Astrocyte of the spinal cord (primary cell): ENCODE results near the gene HPCAL1.

Experiments used
- DNase-seq: peaks from one replicate; pipeline ENCODE4 v3.0.0; 2011; ENCODE audit warnings: low read depth, low spot score
- H3K4me3 ChIP-seq: 2 replicates; pipeline ENCODE4 v1.5.1; 2011; ENCODE audit warnings: low read depth, mild to moderate bottlenecking, low read length, moderate library complexity
- in situ Hi-C: cut with HindIII; loops from 2 replicates; pipeline ENCODE4 v1.10.0; 2017; ENCODE audit warnings: low sequenced_read_pairs
- TF ChIP-seq, protein P1 (sequence below): IDR thresholded peaks from 2 replicates; pipeline ENCODE4 v1.5.1; 2012; ENCODE audit warnings: low read depth, mild to moderate bottlenecking, low read length, inconsistent platforms

HPCAL1 gene

DNA sequence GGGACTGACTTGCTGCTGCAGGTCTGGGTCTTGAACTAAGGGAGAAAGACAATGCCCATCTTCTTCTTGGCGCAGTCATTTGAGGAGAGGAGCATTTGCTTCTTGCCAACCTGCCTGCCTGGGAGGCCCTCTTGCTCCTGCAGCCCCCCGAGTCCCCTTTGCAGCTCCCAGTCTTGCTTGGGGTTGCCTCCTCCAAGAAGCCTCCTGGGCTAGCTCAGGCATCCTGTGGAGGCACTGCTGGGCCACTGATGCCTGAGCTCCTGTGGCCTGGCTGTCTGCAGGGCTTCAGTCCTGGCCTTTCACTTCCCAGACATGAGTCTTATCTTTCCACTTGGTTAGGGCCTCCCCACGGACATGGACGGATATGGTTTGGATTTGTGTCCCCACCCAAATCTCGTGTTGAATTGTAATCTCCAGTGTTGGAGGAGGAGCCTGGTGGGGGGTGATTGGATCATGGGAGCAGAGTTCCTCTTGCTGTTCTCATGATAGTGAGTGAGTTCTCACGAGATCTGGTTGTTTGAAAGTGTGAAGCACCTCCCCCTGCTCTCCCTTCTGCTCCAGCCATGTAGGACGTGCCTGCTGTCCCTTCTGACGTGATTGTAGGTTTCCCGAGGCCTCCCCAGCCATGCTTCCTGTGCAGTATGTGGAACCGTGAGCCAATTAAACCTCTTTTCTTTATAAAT, 17.3 kb downstream of the HPCAL1 start:
- no peak for DNase-seq
- no peak overlapping the region for H3K4me3 ChIP-seq
- in situ Hi-C loops = no loop called here
- TF ChIP-seq, protein P1, sequence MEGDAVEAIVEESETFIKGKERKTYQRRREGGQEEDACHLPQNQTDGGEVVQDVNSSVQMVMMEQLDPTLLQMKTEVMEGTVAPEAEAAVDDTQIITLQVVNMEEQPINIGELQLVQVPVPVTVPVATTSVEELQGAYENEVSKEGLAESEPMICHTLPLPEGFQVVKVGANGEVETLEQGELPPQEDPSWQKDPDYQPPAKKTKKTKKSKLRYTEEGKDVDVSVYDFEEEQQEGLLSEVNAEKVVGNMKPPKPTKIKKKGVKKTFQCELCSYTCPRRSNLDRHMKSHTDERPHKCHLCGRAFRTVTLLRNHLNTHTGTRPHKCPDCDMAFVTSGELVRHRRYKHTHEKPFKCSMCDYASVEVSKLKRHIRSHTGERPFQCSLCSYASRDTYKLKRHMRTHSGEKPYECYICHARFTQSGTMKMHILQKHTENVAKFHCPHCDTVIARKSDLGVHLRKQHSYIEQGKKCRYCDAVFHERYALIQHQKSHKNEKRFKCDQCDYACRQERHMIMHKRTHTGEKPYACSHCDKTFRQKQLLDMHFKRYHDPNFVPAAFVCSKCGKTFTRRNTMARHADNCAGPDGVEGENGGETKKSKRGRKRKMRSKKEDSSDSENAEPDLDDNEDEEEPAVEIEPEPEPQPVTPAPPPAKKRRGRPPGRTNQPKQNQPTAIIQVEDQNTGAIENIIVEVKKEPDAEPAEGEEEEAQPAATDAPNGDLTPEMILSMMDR = no peak

DNA sequence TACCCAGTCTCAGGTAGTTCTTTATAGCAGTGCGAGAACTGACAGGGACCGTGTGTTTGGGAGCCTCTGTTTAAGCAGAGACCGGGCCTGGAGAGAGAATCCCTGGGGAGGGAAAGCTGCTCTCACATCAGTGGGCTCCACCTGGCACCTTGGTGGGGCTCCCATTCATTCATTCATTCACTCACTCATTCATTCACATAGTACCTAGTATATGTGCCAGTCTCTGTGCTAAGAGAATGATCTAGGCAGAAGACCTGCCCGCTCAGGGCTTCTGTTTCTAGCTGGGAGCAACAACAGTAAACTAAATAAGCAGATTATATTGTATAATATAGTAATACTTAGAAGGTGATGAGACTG, 17.8 kb downstream of the HPCAL1 start:
- in situ Hi-C loops = no loop called here
- no peak for DNase-seq
- TF ChIP-seq, protein P1 = no peak
- no peak overlapping the region for H3K4me3 ChIP-seq

DNA sequence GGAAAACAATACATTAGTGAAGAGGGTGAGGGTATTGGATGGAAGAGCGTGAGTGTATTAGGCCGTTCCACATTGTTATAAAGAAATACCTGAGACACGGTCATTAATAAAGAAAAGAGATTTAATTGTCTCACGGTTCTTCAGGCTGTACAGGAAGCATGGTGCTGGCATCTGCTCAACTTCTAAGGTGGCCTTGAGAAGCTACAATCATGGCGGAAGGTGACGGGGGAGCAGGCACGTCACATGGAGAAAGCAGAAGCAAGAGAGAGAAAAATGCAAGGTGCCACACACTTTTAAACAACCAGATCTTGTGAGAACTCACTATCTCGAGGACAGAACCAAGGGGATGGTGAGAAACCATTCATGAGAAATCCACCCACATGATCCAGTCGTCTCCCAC, 18.2 kb downstream of the HPCAL1 start:
- TF ChIP-seq, protein P1 = no peak
- H3K4me3 ChIP-seq = no peak overlapping the region
- in situ Hi-C loops = no loop called here
- no peak for DNase-seq

DNA sequence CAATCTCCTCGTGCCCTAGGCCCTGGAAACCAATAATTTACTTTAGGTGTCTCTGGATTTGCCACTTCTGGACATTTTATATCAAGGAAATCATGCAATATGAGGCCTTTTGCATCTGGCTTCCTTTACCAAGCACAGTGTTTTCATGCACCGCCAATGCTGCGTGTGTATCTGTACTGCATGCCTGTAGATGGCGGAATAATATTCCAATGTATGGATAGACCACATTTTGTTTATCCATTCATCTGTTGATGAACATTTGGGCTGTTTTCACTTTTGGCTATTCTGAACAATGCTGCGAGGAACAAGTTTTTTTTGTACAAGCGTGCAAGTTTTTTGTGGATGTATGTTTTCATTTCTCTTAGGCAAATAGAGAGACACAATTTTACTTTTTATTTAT, 18.9 kb downstream of the HPCAL1 start:
- no peak overlapping the region for H3K4me3 ChIP-seq
- in situ Hi-C loops = no loop called here
- no peak for DNase-seq
- TF ChIP-seq, protein P1 = no peak

DNA sequence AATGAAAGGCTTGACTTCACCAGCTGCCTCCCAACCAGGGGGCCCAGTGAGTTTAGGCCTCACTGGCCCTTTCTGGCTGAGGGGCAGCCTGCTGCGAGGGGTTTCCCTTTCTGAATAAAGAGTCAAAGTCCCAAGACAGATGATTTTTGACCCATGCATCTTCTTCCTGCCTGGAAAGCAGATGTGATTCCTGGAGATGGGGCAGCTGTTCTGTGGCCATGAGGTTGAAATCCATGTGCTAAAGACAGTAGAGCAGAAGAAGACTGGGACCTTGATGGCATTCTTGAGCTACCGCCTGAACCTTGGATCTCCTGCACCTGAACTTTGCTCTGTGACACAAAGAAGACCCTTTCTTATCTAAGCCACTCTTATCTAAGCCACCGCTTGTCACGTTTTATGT, 19.8 kb downstream of the HPCAL1 start:
- in situ Hi-C loops = no loop called here
- no peak for DNase-seq
- TF ChIP-seq, protein P1 = no peak
- H3K4me3 ChIP-seq = no peak overlapping the region

DNA sequence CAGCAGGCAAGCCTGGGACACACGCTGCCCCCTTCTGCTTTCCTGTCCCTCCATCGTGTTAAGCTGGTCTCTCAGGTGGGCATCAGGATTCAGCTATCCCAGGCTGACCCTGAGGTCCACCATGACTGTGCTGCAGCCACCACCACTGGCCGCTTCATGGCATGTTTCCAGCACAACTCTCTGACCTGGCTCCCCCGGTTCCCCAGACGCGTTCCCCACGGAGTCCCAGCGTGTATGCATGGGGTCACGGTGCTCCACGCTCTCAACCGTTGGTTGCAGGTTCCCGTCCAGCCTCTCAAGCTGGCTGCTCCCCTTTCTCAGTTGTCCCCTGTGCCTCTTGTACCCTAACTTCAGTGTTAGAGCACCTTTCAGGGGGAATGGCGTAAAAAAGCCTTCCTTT, 20.3 kb downstream of the HPCAL1 start:
- TF ChIP-seq, protein P1 = no peak
- in situ Hi-C loops = no loop called here
- DNase-seq = no peak
- no peak overlapping the region for H3K4me3 ChIP-seq
